Vagina (tissue), 2 donors: ENCODE measurements around the gene UBE2F. TPM values are rescaled to one million over a fixed set of nuclear protein-coding genes. Genes with fewer than 3 reads are reported as not detected.

ENCODE experiments used
- DNase-seq, 2 donors: peaks; one replicate each; pipeline ENCODE4 v3.0.0-alpha.2; 2017; ENCODE audit errors: extremely low spot score in 2 of 2
- H3K27ac ChIP-seq: fragments of 200-600 bp; sonication (generic); one replicate; pipeline ENCODE4 v1.5.1; 2019
- H3K27me3 ChIP-seq: fragments of 200-600 bp; sonication (generic); one replicate; pipeline ENCODE4 v1.5.1; 2019
- H3K36me3 ChIP-seq, 2 donors: fragments of 200-600 bp; sonication (generic); one replicate each; pipeline ENCODE4 v1.5.1; 2017 to 2019
- H3K4me1 ChIP-seq: fragments of 200-600 bp; sonication (generic); one replicate; pipeline ENCODE4 v1.5.1; 2019
- H3K4me3 ChIP-seq, 2 donors: fragments of 200-600 bp; sonication (generic); 1 replicate in 1 of 2; 2 replicates in 1 of 2; pipeline ENCODE4 v1.5.1; 2016 to 2019
- H3K9me3 ChIP-seq: fragments of 200-600 bp; sonication (generic); one replicate; pipeline ENCODE4 v1.5.1; 2019
- CTCF ChIP-seq, 3 experiments: fragments of 450-650 bp in 2 of 3; fragments of 200-600 bp in 1 of 3; sonication (generic) in 1 of 3; IDR thresholded peaks; one replicate each; pipeline ENCODE4 v1.5.1; 2017 to 2019; ENCODE audit warnings: antibody characterized with exemption in 3 of 3, mild to moderate bottlenecking in 2 of 3, moderate library complexity in 2 of 3
- POLR2A ChIP-seq, 2 donors: fragments of 450-650 bp; IDR thresholded peaks; one replicate each; pipeline ENCODE4 v1.6.1; 2017; ENCODE audit warnings: antibody characterized with exemption in 2 of 2, mild to moderate bottlenecking in 2 of 2, moderate library complexity in 2 of 2
- POLR2AphosphoS5 ChIP-seq, 2 donors: sonication (generic); formaldehyde crosslinking; IDR thresholded peaks; one replicate each; pipeline ENCODE4 v1.9.0; 2017; ENCODE audit warnings: antibody characterized with exemption in 2 of 2, mild to moderate bottlenecking in 2 of 2, low read depth in 1 of 2; ENCODE audit not compliant: insufficient read depth in 1 of 2
- intact Hi-C: fragments of 100-400 bp; cut with DNase I; formaldehyde crosslinking; loops from one replicate; pipeline ENCODE4 v1.15.1; 2023
- total RNA-seq: library from RNA; depleted of rRNA; stranded (reverse); fragments of >200 nt; gene quantifications from one replicate; pipeline ENCODE4 v1.2.3, GENCODE V29; 2016

The UBE2F gene
- total RNA-seq, 1 donor from 2014 or later = 57.0 TPM

- H3K27me3 ChIP-seq = no peaks in the 10 kb centered on the region
- DNase-seq = no peak
- peaks cover 24% of the 10 kb centered on the region for H3K4me1 ChIP-seq
- no peaks in the 10 kb centered on the region for H3K9me3 ChIP-seq
- no peak overlapping the region for H3K27ac ChIP-seq
- no peak overlapping the region for H3K4me3 ChIP-seq
- intact Hi-C loops = no loop called here
- TF ChIP-seq POLR2A (IDR thresholded peaks at IDR 0.05) (no peak), CTCF (IDR thresholded peaks at IDR 0.05) (no peak), POLR2AphosphoS5 (IDR thresholded peaks at IDR 0.05; ENCODE audit: insufficient read depth in 1 of 2, low read depth in 1 of 2) (no peak)
- peaks cover 0 to 13% of the 10 kb centered on the region in 2 donors for H3K36me3 ChIP-seq
Measured at GRCh38 chr2:237971661-237972060, 4.8 kb downstream of the UBE2F start.

GRCh38 chr2:237972211-237972610, 5.4 kb downstream of the UBE2F start:
- TF ChIP-seq POLR2A (IDR thresholded peaks at IDR 0.05) (no peak), CTCF (IDR thresholded peaks at IDR 0.05) (no peak), POLR2AphosphoS5 (IDR thresholded peaks at IDR 0.05; ENCODE audit: insufficient read depth in 1 of 2, low read depth in 1 of 2) (no peak)

GRCh38 chr2:237972936-237973335, 6.1 kb downstream of the UBE2F start:
- H3K4me1 ChIP-seq = peaks cover 18% of the 10 kb centered on the region
- no peaks in the 10 kb centered on the region for H3K9me3 ChIP-seq
- intact Hi-C loops = no loop called here
- DNase-seq = no peak
- H3K27ac ChIP-seq = no peak overlapping the region
- TF ChIP-seq POLR2AphosphoS5 (IDR thresholded peaks at IDR 0.05; ENCODE audit: insufficient read depth in 1 of 2, low read depth in 1 of 2) (no peak), CTCF (IDR thresholded peaks at IDR 0.05) (no peak)
- H3K27me3 ChIP-seq = no peaks in the 10 kb centered on the region
- peaks cover 0 to 13% of the 10 kb centered on the region in 2 donors for H3K36me3 ChIP-seq
- no peak overlapping the region for H3K4me3 ChIP-seq

More at GRCh38 chr2:237972211-237972610, 5.4 kb downstream of the UBE2F start:
- Histone ChIP-seq H3K27me3 (no peaks in the 10 kb centered on the region), H3K4me1 (peaks cover 24% of the 10 kb centered on the region), H3K4me3 (no peak overlapping the region), H3K9me3 (no peaks in the 10 kb centered on the region), H3K27ac (no peak overlapping the region), H3K36me3 (peaks cover 0 to 13% of the 10 kb centered on the region in 2 donors)
- intact Hi-C loops = no loop called here
- DNase-seq = no peak

- Histone ChIP-seq H3K27ac (no peak overlapping the region), H3K27me3 (no peaks in the 10 kb centered on the region), H3K4me3 (no peak overlapping the region), H3K9me3 (no peaks in the 10 kb centered on the region), H3K36me3 (peaks cover 0 to 13% of the 10 kb centered on the region in 2 donors), H3K4me1 (peaks cover 26% of the 10 kb centered on the region)
- TF ChIP-seq POLR2A (IDR thresholded peaks at IDR 0.05) (no peak), POLR2AphosphoS5 (IDR thresholded peaks at IDR 0.05; ENCODE audit: insufficient read depth in 1 of 2, low read depth in 1 of 2) (no peak), CTCF (IDR thresholded peaks at IDR 0.05) (no peak)
- no peak for DNase-seq
- intact Hi-C loops = no loop called here
Measured at GRCh38 chr2:237977380-237977779, 10.6 kb downstream of the UBE2F start.

GRCh38 chr2:237978058-237978712, 11.4 kb downstream of the UBE2F start:
- TF ChIP-seq POLR2AphosphoS5 (IDR thresholded peaks at IDR 0.05; ENCODE audit: insufficient read depth in 1 of 2, low read depth in 1 of 2) (no peak), POLR2A (IDR thresholded peaks at IDR 0.05) (no peak), CTCF (IDR thresholded peaks at IDR 0.05) (no peak)
- Histone ChIP-seq H3K9me3 (no peaks in the 10 kb centered on the region), H3K27me3 (no peaks in the 10 kb centered on the region), H3K36me3 (peaks cover 0 to 13% of the 10 kb centered on the region in 2 donors), H3K4me1 (peaks cover 26% of the 10 kb centered on the region), H3K4me3 (no peak overlapping the region), H3K27ac (no peak overlapping the region)
- intact Hi-C loops = no loop called here
- no peak for DNase-seq
